B cell (primary cell): ENCODE results near the gene FAIM. TPM values are rescaled to one million over a fixed set of nuclear protein-coding genes. Genes with fewer than 3 reads are reported as not detected.

Experiments
- ATAC-seq: fragments of 200-7000 bp; cut with Tn5 transposase; one replicate; pipeline ENCODE4 v1.10.0; 2021; ENCODE audit warnings: low read depth, mild to moderate bottlenecking, moderate number of reproducible peaks, moderate library complexity
- CTCF ChIA-PET: fragments of 350-600 bp; sonication (Branson Sonifier 250); formaldehyde crosslinking; loops from one replicate; lab custom pipeline; 2021; ENCODE audit warnings: antibody characterized with exemption, inconsistent platforms; lab: Charles Lee
- POLR2A ChIA-PET: fragments of 350-600 bp; sonication (Branson Sonifier 250); formaldehyde crosslinking; loops from one replicate; lab custom pipeline; 2021; ENCODE audit warnings: antibody characterized with exemption; lab: Charles Lee
- DNase-seq: peaks from one replicate; pipeline ENCODE4 v3.0.0; 2013
- H2AFZ ChIP-seq: 2 replicates; pipeline ENCODE4 v1.6.1; 2012; ENCODE audit warnings: mild to moderate bottlenecking, low read depth, low read length; ENCODE audit not compliant: insufficient read depth, poor library complexity, severe bottlenecking
- H3K27ac ChIP-seq, 2 donors: 1 replicate in 1 of 2; 2 replicates in 1 of 2; pipeline ENCODE4 v1.5.1; 2012 to 2013; ENCODE audit warnings: low read length in 2 of 2, mild to moderate bottlenecking in 2 of 2, moderate library complexity in 1 of 2
- H3K27me3 ChIP-seq, 4 experiments: fragments of 200-600 bp in 1 of 4; sonication (generic) in 1 of 4; replicated peaks in 1 of 4; 1 replicate in 2 of 4; 2 replicates in 2 of 4; pipeline versions ENCODE4 v1.6.1 to v1.7.0; 2013 to 2016; ENCODE audit warnings: low read length in 3 of 4, mild to moderate bottlenecking in 2 of 4, mixed read lengths in 1 of 4, moderate library complexity in 1 of 4; ENCODE audit not compliant: insufficient read depth in 4 of 4, control insufficient read depth in 3 of 4; ENCODE audit errors: control extremely low read depth in 1 of 4
- H3K36me3 ChIP-seq, 2 experiments: replicated peaks in 1 of 2; 1 replicate in 1 of 2; 2 replicates in 1 of 2; pipeline versions ENCODE4 v1.6.1 to v1.7.1; 2013; ENCODE audit warnings: low read length in 1 of 2; ENCODE audit not compliant: insufficient read depth in 2 of 2, control insufficient read depth in 1 of 2; ENCODE audit errors: control extremely low read depth in 1 of 2, extremely low read depth in 1 of 2
- H3K4me1 ChIP-seq, 2 donors: fragments of 200-600 bp in 1 of 2; sonication (generic) in 1 of 2; 1 replicate in 1 of 2; 2 replicates in 1 of 2; pipeline versions ENCODE4 v1.5.1 to v1.6.1; 2013 to 2017; ENCODE audit warnings: low read length in 2 of 2; ENCODE audit not compliant: control insufficient read depth in 2 of 2, insufficient read depth in 2 of 2
- H3K4me2 ChIP-seq: replicated peaks from 2 replicates; pipeline ENCODE3; 2012; ENCODE audit warnings: mild to moderate bottlenecking, low read depth, low read length; ENCODE audit not compliant: poor library complexity, severe bottlenecking
- H3K4me3 ChIP-seq, 5 experiments: fragments of 200-600 bp in 1 of 5; sonication (generic) in 1 of 5; 1 replicate in 3 of 5; 2 replicates in 2 of 5; pipeline versions ENCODE4 v1.5.1 to v1.7.0; 2011 to 2016; ENCODE audit warnings: low read length in 4 of 5, mild to moderate bottlenecking in 4 of 5, low read depth in 2 of 5, control low read depth in 1 of 5, moderate library complexity in 1 of 5; ENCODE audit not compliant: insufficient read depth in 1 of 5; ENCODE audit errors: control extremely low read depth in 1 of 5, extremely low read depth in 1 of 5
- H3K79me2 ChIP-seq: fragments of 200-600 bp; sonication (generic); one replicate; pipeline ENCODE4 v1.6.0; 2016; ENCODE audit warnings: low read length; ENCODE audit not compliant: control insufficient read depth, insufficient read depth
- H3K9ac ChIP-seq: fragments of 200-600 bp; sonication (generic); 2 replicates; pipeline ENCODE4 v1.6.1; 2017; ENCODE audit warnings: mild to moderate bottlenecking, low read length, moderate library complexity
- H3K9me3 ChIP-seq, 3 donors: one replicate each; pipeline versions ENCODE4 v1.6.1 to v1.7.1; 2013; ENCODE audit warnings: low read length in 2 of 3; ENCODE audit not compliant: control insufficient read depth in 2 of 3, insufficient read depth in 1 of 3; ENCODE audit errors: control extremely low read depth in 1 of 3
- H4K20me1 ChIP-seq: 2 replicates; pipeline ENCODE4 v1.6.0; 2012; ENCODE audit warnings: mild to moderate bottlenecking, low read length; ENCODE audit not compliant: insufficient read depth, control insufficient read depth, poor library complexity, severe bottlenecking
- H3K27ac Mint-ChIP-seq: one replicate; pipeline ENCODE4 v1.8.0; 2021; ENCODE audit warnings: mixed read lengths
- H3K27me3 Mint-ChIP-seq: one replicate; pipeline ENCODE4 v1.8.0; 2021; ENCODE audit warnings: mixed read lengths
- H3K4me1 Mint-ChIP-seq: one replicate; pipeline ENCODE4 v1.8.0; 2021; ENCODE audit warnings: mixed read lengths
- H3K4me3 Mint-ChIP-seq: one replicate; pipeline ENCODE4 v1.8.0; 2021; ENCODE audit warnings: mixed read lengths
- H3K9me3 Mint-ChIP-seq: one replicate; pipeline ENCODE4 v1.8.0; 2022; ENCODE audit warnings: mixed read lengths; ENCODE audit not compliant: insufficient read depth
- CTCF ChIP-seq: fragments of 200-600 bp; IDR thresholded peaks from one replicate; pipeline ENCODE4 v1.8.0; 2022; ENCODE audit warnings: antibody characterized with exemption, mild to moderate bottlenecking
- EZH2 ChIP-seq: IDR thresholded peaks from 2 replicates; pipeline ENCODE4 v1.6.1; 2012; ENCODE audit warnings: borderline replicate concordance, low read depth, mild to moderate bottlenecking, moderate library complexity, low read length; ENCODE audit not compliant: insufficient read depth, poor library complexity, severe bottlenecking
- WGBS: methylation state at CpG from one replicate; pipeline ENCODE4 v1.1.5; 2013; ENCODE audit warnings: missing lambda C conversion rate; ENCODE audit not compliant: insufficient coverage; 5-methylcytosine and 5-hydroxymethylcytosine counted together
- intact Hi-C: fragments of 100-400 bp; cut with micrococcal nuclease; formaldehyde crosslinking; loops from one replicate; pipeline ENCODE4 v1.10.0; 2022
- polyA plus RNA-seq: library from polyadenylated mRNA; depleted of rRNA; stranded (reverse); fragments of >200 nt; gene quantifications from 2 replicates; pipeline ENCODE4 v1.2.3, GENCODE V29; 2012
- total RNA-seq, 2 donors: library from RNA; stranded (reverse); fragments of 120-200 nt in 1 of 2; gene quantifications; 1 replicate in 1 of 2; 2 replicates in 1 of 2; pipeline versions ENCODE4 v1.2.3 to v1.2.4, GENCODE V29; 2013 to 2022

FAIM gene
- total and polyA plus RNA-seq, 2 donors (not counting 1 experiment from before 2014, with no cell fraction given): 2.3 to 16.3 TPM

- H2AFZ ChIP-seq: no peak overlapping the region
- H3K36me3 ChIP-seq: no peaks in the 10 kb centered on the region
- no peaks in the 10 kb centered on the region for H3K27me3 ChIP-seq
- H3K4me1 Mint-ChIP-seq: no peaks in the 10 kb centered on the region
- peaks cover 22% of the 10 kb centered on the region for H3K9me3 Mint-ChIP-seq
- TF ChIP-seq CTCF (no peak), EZH2 (no peak)
- no peaks in the 10 kb centered on the region for H3K27me3 Mint-ChIP-seq
- no peaks in the 10 kb centered on the region for H4K20me1 ChIP-seq
- ChIA-PET POLR2A (no interaction called here), CTCF (no interaction called here)
- WGBS: no CpG with 5 or more reads among the region's 1 CpG
- H3K27ac ChIP-seq: no peak overlapping the region
- DNase-seq (no peak), ATAC-seq (no peak)
- H3K4me2 ChIP-seq: no peak overlapping the region
- no peak overlapping the region for H3K9ac ChIP-seq
- intact Hi-C loops: no loop called here
- no peak overlapping the region for H3K27ac Mint-ChIP-seq
- H3K4me3 Mint-ChIP-seq: no peak overlapping the region
- no peaks in the 10 kb centered on the region for H3K4me1 ChIP-seq
- H3K4me3 ChIP-seq: no peak overlapping the region
- H3K79me2 ChIP-seq: no peaks in the 10 kb centered on the region
- peaks cover 0 to 16% (median 7%) of the 10 kb centered on the region in 3 donors for H3K9me3 ChIP-seq
Measured at GRCh38 chr3:138642927-138643253, 34.3 kb downstream of the FAIM start.

GRCh38 chr3:138646008-138646407 lies 37.4 kb downstream of the FAIM start:
- peaks cover 27% of the 10 kb centered on the region for H3K9me3 Mint-ChIP-seq

More at GRCh38 chr3:138646008-138646407, 37.4 kb downstream of the FAIM start:
- ATAC-seq: no peak
- Histone ChIP-seq H3K4me2 (no peak overlapping the region), H3K36me3 (peaks cover 3 to 14% of the 10 kb centered on the region in 2 experiments), H4K20me1 (no peaks in the 10 kb centered on the region), H3K9me3 (peaks cover 0 to 26% (median 7%) of the 10 kb centered on the region in 3 donors), H3K4me1 (no peaks in the 10 kb centered on the region), H3K27ac (no peak overlapping the region), H3K27me3 (no peaks in the 10 kb centered on the region), H3K9ac (no peak overlapping the region), H3K79me2 (no peaks in the 10 kb centered on the region), H3K4me3 (no peak overlapping the region), H2AFZ (no peak overlapping the region)
- ChIA-PET POLR2A (interaction anchor here (0.6 kb wide), 1 partner anchor 290 kb away, joined by 6 read pairs; no protein-coding TSS in a partner anchor), CTCF (no interaction called here)
- Mint-ChIP-seq H3K4me1 (no peaks in the 10 kb centered on the region), H3K27me3 (no peaks in the 10 kb centered on the region), H3K4me3 (no peak overlapping the region), H3K27ac (no peak overlapping the region)
- intact Hi-C loops: no loop called here
- no peak for DNase-seq
- TF ChIP-seq EZH2 (no peak), CTCF (no peak)
